HAP-1 (cell line): Measurements from ENCODE around the gene BCAS3.
A peak's percentile ranks its signal among the peaks of the same experiment; 100 is the strongest.

Experiments used
- DNase-seq, 2 experiments: peaks; one replicate each; pipeline ENCODE4 v3.0.0-alpha.2; 2016 to 2020; ENCODE audit warnings: low spot score in 2 of 2
- H3K27me3 ChIP-seq: fragments of 250-450 bp; sonication (Bioruptor Pico); 2 replicates; pipeline ENCODE4 v1.5.1; 2020; ENCODE audit warnings: low read depth, mild to moderate bottlenecking, moderate library complexity
- H3K36me3 ChIP-seq: fragments of 250-450 bp; sonication (Bioruptor Pico); replicated peaks from 2 replicates; pipeline ENCODE4 v1.5.1; 2020; ENCODE audit warnings: mild to moderate bottlenecking
- H3K4me1 ChIP-seq: fragments of 250-450 bp; sonication (Bioruptor Pico); 2 replicates; pipeline ENCODE4 v1.5.1; 2020; ENCODE audit warnings: mild to moderate bottlenecking
- H3K4me3 ChIP-seq: fragments of 250-450 bp; sonication (Bioruptor Pico); 2 replicates; pipeline ENCODE4 v1.5.1; 2020; ENCODE audit warnings: mild to moderate bottlenecking, moderate library complexity
- H3K9me3 ChIP-seq: fragments of 250-450 bp; sonication (Bioruptor Pico); 2 replicates; pipeline ENCODE4 v1.5.1; 2020; ENCODE audit warnings: mild to moderate bottlenecking, moderate library complexity
- in situ Hi-C: fragments of 300-500 bp; cut with MboI; formaldehyde crosslinking; loops from 3 replicates; pipeline ENCODE4 v1.14.3; 2020; ENCODE audit warnings: low sequenced_read_pairs, inconsistent platforms, mixed read lengths

The BCAS3 gene

GRCh38 chr17:61416540-61417363 lies 739.1 kb downstream of the BCAS3 start:
- no peaks in the 10 kb centered on the region for H3K9me3 ChIP-seq
- H3K4me3 ChIP-seq: no peak overlapping the region
- peak; percentile 87 to 96 for DNase-seq
- no peaks in the 10 kb centered on the region; the same call in 1 of the 2 replicates for H3K36me3 ChIP-seq
- peaks cover 18% of the 10 kb centered on the region for H3K4me1 ChIP-seq
- H3K27me3 ChIP-seq: no peaks in the 10 kb centered on the region
- in situ Hi-C loops: loop anchor here (5.0 to 10.0 kb wide), 2 partner anchors 158 to 421 kb away; no protein-coding TSS in a partner anchor

- H3K36me3 ChIP-seq: no peaks in the 10 kb centered on the region; the same call in 1 of the 2 replicates
- H3K4me1 ChIP-seq: peaks cover 6% of the 10 kb centered on the region
- DNase-seq: no peak
- no peak overlapping the region for H3K4me3 ChIP-seq
- H3K27me3 ChIP-seq: no peaks in the 10 kb centered on the region
- H3K9me3 ChIP-seq: no peaks in the 10 kb centered on the region
- in situ Hi-C loops: loop anchor here (5.0 to 10.0 kb wide), 2 partner anchors 156 to 419 kb away; no protein-coding TSS in a partner anchor
Observed at GRCh38 chr17:61418449-61418848, 740.8 kb downstream of the BCAS3 start.

GRCh38 chr17:61419496-61420046 lies 741.9 kb downstream of the BCAS3 start:
- H3K4me1 ChIP-seq: peaks cover 6% of the 10 kb centered on the region
- no peaks in the 10 kb centered on the region for H3K27me3 ChIP-seq
- in situ Hi-C loops: loop anchor here (5.0 to 10.0 kb wide), 2 partner anchors 155 to 418 kb away; no protein-coding TSS in a partner anchor
- H3K36me3 ChIP-seq: no peaks in the 10 kb centered on the region; the same call in 1 of the 2 replicates
- H3K9me3 ChIP-seq: no peaks in the 10 kb centered on the region
- DNase-seq: no peak
- H3K4me3 ChIP-seq: no peak overlapping the region

- no peaks in the 10 kb centered on the region for H3K9me3 ChIP-seq
- no peak overlapping the region for H3K4me3 ChIP-seq
- H3K27me3 ChIP-seq: no peaks in the 10 kb centered on the region
- in situ Hi-C loops: no loop called here
- no peaks in the 10 kb centered on the region; the same call in 1 of the 2 replicates for H3K36me3 ChIP-seq
- peaks cover 6% of the 10 kb centered on the region for H3K4me1 ChIP-seq
- DNase-seq: no peak
Observed at GRCh38 chr17:61420052-61420451, 742.4 kb downstream of the BCAS3 start.

GRCh38 chr17:61420745-61421398 lies 743.2 kb downstream of the BCAS3 start:
- in situ Hi-C loops: no loop called here
- no peak overlapping the region for H3K4me3 ChIP-seq
- no peaks in the 10 kb centered on the region for H3K27me3 ChIP-seq
- H3K4me1 ChIP-seq: peaks cover 6% of the 10 kb centered on the region
- H3K36me3 ChIP-seq: no peaks in the 10 kb centered on the region; the same call in 1 of the 2 replicates
- no peak for DNase-seq
- no peaks in the 10 kb centered on the region for H3K9me3 ChIP-seq

GRCh38 chr17:61421460-61421859 lies 743.8 kb downstream of the BCAS3 start:
- Histone ChIP-seq H3K27me3 (no peaks in the 10 kb centered on the region), H3K9me3 (no peaks in the 10 kb centered on the region), H3K4me3 (no peak overlapping the region), H3K4me1 (peaks cover 5% of the 10 kb centered on the region), H3K36me3 (no peaks in the 10 kb centered on the region; the same call in 1 of the 2 replicates)
- in situ Hi-C loops: no loop called here
- DNase-seq: no peak

GRCh38 chr17:61422116-61422799 lies 744.6 kb downstream of the BCAS3 start:
- in situ Hi-C loops: no loop called here
- Histone ChIP-seq H3K36me3 (no peaks in the 10 kb centered on the region), H3K27me3 (no peaks in the 10 kb centered on the region), H3K4me1 (no peaks in the 10 kb centered on the region), H3K4me3 (no peak overlapping the region), H3K9me3 (no peaks in the 10 kb centered on the region)
- DNase-seq: no peak

- H3K4me1 ChIP-seq: no peaks in the 10 kb centered on the region
- H3K36me3 ChIP-seq: no peaks in the 10 kb centered on the region
- no peaks in the 10 kb centered on the region for H3K27me3 ChIP-seq
- in situ Hi-C loops: no loop called here
- DNase-seq: no peak
- H3K4me3 ChIP-seq: no peak overlapping the region
- H3K9me3 ChIP-seq: no peaks in the 10 kb centered on the region
Observed at GRCh38 chr17:61422869-61423268, 745.2 kb downstream of the BCAS3 start.

- in situ Hi-C loops: no loop called here
- DNase-seq: no peak
- H3K9me3 ChIP-seq: no peaks in the 10 kb centered on the region
- no peak overlapping the region for H3K4me3 ChIP-seq
- no peaks in the 10 kb centered on the region for H3K27me3 ChIP-seq
- H3K4me1 ChIP-seq: no peaks in the 10 kb centered on the region
- no peaks in the 10 kb centered on the region for H3K36me3 ChIP-seq
Observed at GRCh38 chr17:61423967-61424649, 746.5 kb downstream of the BCAS3 start.

- Histone ChIP-seq H3K4me1 (no peaks in the 10 kb centered on the region), H3K4me3 (no peak overlapping the region), H3K27me3 (no peaks in the 10 kb centered on the region), H3K9me3 (no peaks in the 10 kb centered on the region), H3K36me3 (no peaks in the 10 kb centered on the region)
- DNase-seq: peak in 1 of 2 experiments; percentile 50
- in situ Hi-C loops: no loop called here
Observed at GRCh38 chr17:61425682-61426481, 748.2 kb downstream of the BCAS3 start.

GRCh38 chr17:61426482-61427304 lies 749.0 kb downstream of the BCAS3 start:
- Histone ChIP-seq H3K27me3 (no peaks in the 10 kb centered on the region), H3K4me1 (peaks cover 6% of the 10 kb centered on the region), H3K36me3 (no peaks in the 10 kb centered on the region), H3K9me3 (no peaks in the 10 kb centered on the region), H3K4me3 (no peak overlapping the region)
- DNase-seq: no peak
- in situ Hi-C loops: no loop called here

- in situ Hi-C loops: no loop called here
Observed at GRCh38 chr17:61427567-61427966, 749.9 kb downstream of the BCAS3 start.

More at GRCh38 chr17:61427567-61427966, 749.9 kb downstream of the BCAS3 start:
- Histone ChIP-seq H3K4me3 (no peak overlapping the region), H3K36me3 (no peaks in the 10 kb centered on the region), H3K27me3 (no peaks in the 10 kb centered on the region), H3K4me1 (peaks cover 9% of the 10 kb centered on the region), H3K9me3 (no peaks in the 10 kb centered on the region)
- DNase-seq: no peak
